Caco-2 (cell line): ENCODE data around the gene CAPN13. TPM values are rescaled to one million over a fixed set of nuclear protein-coding genes. Genes with fewer than 3 reads are reported as not detected.

Experiments used
- BruUV-seq: library from RNA; stranded (reverse); fragments of 400-500 nt; replicated peaks from 2 replicates; lab custom pipeline; 2021; lab: Mats Ljungman, UMichigan
- CTCF ChIA-PET: fragments of 300-600 bp; sonication (Branson Sonifier 250); formaldehyde crosslinking; loops from one replicate; lab custom pipeline; 2022; ENCODE audit warnings: antibody characterized with exemption; lab: Charles Lee
- POLR2A ChIA-PET: fragments of 300-600 bp; sonication (Branson Sonifier 250); formaldehyde crosslinking; loops from one replicate; lab custom pipeline; 2022; ENCODE audit warnings: antibody characterized with exemption; lab: Charles Lee
- DNase-seq, 2 experiments: peaks; one replicate each; pipeline versions ENCODE4 v3.0.0 to v3.0.0-alpha.2; 2020 to 2022
- H3K27me3 ChIP-seq: replicated peaks from 2 replicates; pipeline ENCODE4 v1.6.0; 2011; ENCODE audit warnings: low read length; ENCODE audit not compliant: control insufficient read depth, insufficient read depth
- H3K36me3 ChIP-seq: 2 replicates; pipeline ENCODE4 v1.5.1; 2011; ENCODE audit warnings: low read length; ENCODE audit not compliant: control insufficient read depth, insufficient read depth
- H3K4me1 ChIP-seq: fragments of 250-450 bp; sonication (Bioruptor Pico); 2 replicates; pipeline ENCODE4 v1.5.1; 2020; ENCODE audit warnings: mild to moderate bottlenecking
- H3K4me3 ChIP-seq: 2 replicates; pipeline ENCODE4 v1.5.1; 2011; ENCODE audit warnings: low read depth, mild to moderate bottlenecking, control low read depth, low read length
- H3K9me3 ChIP-seq: fragments of 250-450 bp; sonication (Bioruptor Pico); 2 replicates; pipeline ENCODE4 v1.5.1; 2020; ENCODE audit warnings: mild to moderate bottlenecking, moderate library complexity
- H3K27ac Mint-ChIP-seq: one replicate; pipeline ENCODE4 v1.8.0; 2022; ENCODE audit warnings: mixed read lengths; ENCODE audit not compliant: unreplicated experiment
- H3K27me3 Mint-ChIP-seq: one replicate; pipeline ENCODE4 v1.8.0; 2022; ENCODE audit warnings: mixed read lengths; ENCODE audit not compliant: insufficient read depth, unreplicated experiment
- H3K36me3 Mint-ChIP-seq: one replicate; pipeline ENCODE4 v1.8.0; 2022; ENCODE audit warnings: mild to moderate bottlenecking, mixed read lengths; ENCODE audit not compliant: insufficient read depth, unreplicated experiment
- H3K4me1 Mint-ChIP-seq: one replicate; pipeline ENCODE4 v1.8.0; 2022; ENCODE audit warnings: low read depth, mixed read lengths; ENCODE audit not compliant: unreplicated experiment
- H3K4me3 Mint-ChIP-seq: one replicate; pipeline ENCODE4 v1.8.0; 2022; ENCODE audit warnings: mild to moderate bottlenecking, moderate library complexity, mixed read lengths; ENCODE audit not compliant: unreplicated experiment
- H3K9me3 Mint-ChIP-seq: one replicate; pipeline ENCODE4 v1.8.0; 2022; ENCODE audit warnings: mixed read lengths; ENCODE audit not compliant: unreplicated experiment
- intact Hi-C: fragments of 100-400 bp; cut with micrococcal nuclease; formaldehyde crosslinking; loops from one replicate; pipeline ENCODE4 v1.10.0; 2022; ENCODE audit not compliant: unreplicated experiment
- total RNA-seq: library from RNA; stranded (reverse); gene quantifications from 2 replicates; pipeline ENCODE4 v1.2.3, GENCODE V29; 2022
- TF ChIP-seq, protein P1 (sequence below), 2 experiments: fragments of 200-600 bp in 1 of 2; IDR thresholded peaks; 1 replicate in 1 of 2; 2 replicates in 1 of 2; pipeline versions ENCODE4 v1.5.1 to v1.8.0; 2011 to 2022; ENCODE audit warnings: antibody characterized with exemption in 1 of 2, control low read depth in 1 of 2, inconsistent platforms in 1 of 2, low read depth in 1 of 2, low read length in 1 of 2, mild to moderate bottlenecking in 1 of 2, moderate library complexity in 1 of 2; ENCODE audit not compliant: insufficient read depth in 1 of 2, severe bottlenecking in 1 of 2, unreplicated experiment in 1 of 2

The CAPN13 gene
- total RNA-seq, 1 experiment from 2014 or later, result 2.1 TPM

DNA sequence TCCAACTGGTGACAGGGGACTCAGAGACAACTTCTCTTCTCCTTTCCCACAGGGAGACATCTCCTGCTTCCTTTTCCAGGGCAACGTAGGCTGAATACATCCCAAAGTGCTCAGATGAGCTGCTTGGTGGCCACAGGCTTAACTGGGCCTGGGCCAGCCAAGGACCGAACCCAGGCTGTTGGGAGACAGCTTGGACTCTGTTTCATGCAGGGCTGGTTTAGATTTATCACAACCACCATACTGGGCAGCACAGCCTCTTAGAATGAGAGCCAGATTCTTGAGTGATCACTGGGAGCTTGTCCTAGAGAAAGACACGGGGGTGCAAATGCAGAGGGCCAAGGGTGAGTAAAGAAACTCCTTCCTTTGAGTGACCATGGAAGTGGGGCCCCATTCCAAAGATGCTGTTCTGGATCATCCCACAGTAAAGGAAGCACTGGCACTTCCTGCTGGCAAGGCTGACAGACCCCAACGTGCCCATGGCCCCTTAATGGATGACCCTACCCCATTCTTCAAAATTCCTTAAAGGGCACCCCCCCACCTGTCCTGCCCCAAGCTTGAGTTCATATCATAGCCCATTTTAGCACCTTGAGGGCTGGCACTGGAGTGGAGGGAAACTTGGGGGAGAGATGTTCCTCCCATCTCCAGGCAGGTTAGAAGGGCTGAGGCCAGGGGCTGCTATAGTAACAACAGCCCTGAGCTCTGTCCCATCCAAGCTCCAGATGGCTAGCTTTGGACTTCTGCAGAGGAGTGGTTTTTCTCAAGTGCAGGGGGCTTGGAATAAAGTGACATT lies 84.1 kb downstream of the CAPN13 start:
- Histone ChIP-seq H3K4me1 (no peaks in the 10 kb centered on the region), H3K27me3 (no peaks in the 10 kb centered on the region; the same call in 1 of the 2 replicates), H3K9me3 (no peaks in the 10 kb centered on the region), H3K36me3 (no peaks in the 10 kb centered on the region), H3K4me3 (no peak overlapping the region)
- POLR2A ChIA-PET, result no interaction called here
- no peak overlapping the region for H3K4me3 Mint-ChIP-seq
- H3K27me3 Mint-ChIP-seq, result peaks cover 18% of the 10 kb centered on the region
- no TSS peak for BruUV-seq
- H3K4me1 Mint-ChIP-seq, result no peaks in the 10 kb centered on the region
- H3K9me3 Mint-ChIP-seq, result no peaks in the 10 kb centered on the region
- H3K27ac Mint-ChIP-seq, result no peak overlapping the region
- CTCF ChIA-PET, result interaction anchor here (0.6 to 0.8 kb wide), 2 partner anchors 12 to 278 kb away, joined by 3 read pairs; no protein-coding TSS in a partner anchor
- DNase-seq, result no peak
- intact Hi-C loops, result no loop called here
- H3K36me3 Mint-ChIP-seq, result no peaks in the 10 kb centered on the region
- TF ChIP-seq, protein P1, sequence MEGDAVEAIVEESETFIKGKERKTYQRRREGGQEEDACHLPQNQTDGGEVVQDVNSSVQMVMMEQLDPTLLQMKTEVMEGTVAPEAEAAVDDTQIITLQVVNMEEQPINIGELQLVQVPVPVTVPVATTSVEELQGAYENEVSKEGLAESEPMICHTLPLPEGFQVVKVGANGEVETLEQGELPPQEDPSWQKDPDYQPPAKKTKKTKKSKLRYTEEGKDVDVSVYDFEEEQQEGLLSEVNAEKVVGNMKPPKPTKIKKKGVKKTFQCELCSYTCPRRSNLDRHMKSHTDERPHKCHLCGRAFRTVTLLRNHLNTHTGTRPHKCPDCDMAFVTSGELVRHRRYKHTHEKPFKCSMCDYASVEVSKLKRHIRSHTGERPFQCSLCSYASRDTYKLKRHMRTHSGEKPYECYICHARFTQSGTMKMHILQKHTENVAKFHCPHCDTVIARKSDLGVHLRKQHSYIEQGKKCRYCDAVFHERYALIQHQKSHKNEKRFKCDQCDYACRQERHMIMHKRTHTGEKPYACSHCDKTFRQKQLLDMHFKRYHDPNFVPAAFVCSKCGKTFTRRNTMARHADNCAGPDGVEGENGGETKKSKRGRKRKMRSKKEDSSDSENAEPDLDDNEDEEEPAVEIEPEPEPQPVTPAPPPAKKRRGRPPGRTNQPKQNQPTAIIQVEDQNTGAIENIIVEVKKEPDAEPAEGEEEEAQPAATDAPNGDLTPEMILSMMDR (IDR thresholded peaks at IDR 0.05; ENCODE audit: insufficient read depth in 1 of 2, low read depth in 1 of 2, low read length in 1 of 2, severe bottlenecking in 1 of 2, unreplicated experiment in 1 of 2), result no peak

DNA sequence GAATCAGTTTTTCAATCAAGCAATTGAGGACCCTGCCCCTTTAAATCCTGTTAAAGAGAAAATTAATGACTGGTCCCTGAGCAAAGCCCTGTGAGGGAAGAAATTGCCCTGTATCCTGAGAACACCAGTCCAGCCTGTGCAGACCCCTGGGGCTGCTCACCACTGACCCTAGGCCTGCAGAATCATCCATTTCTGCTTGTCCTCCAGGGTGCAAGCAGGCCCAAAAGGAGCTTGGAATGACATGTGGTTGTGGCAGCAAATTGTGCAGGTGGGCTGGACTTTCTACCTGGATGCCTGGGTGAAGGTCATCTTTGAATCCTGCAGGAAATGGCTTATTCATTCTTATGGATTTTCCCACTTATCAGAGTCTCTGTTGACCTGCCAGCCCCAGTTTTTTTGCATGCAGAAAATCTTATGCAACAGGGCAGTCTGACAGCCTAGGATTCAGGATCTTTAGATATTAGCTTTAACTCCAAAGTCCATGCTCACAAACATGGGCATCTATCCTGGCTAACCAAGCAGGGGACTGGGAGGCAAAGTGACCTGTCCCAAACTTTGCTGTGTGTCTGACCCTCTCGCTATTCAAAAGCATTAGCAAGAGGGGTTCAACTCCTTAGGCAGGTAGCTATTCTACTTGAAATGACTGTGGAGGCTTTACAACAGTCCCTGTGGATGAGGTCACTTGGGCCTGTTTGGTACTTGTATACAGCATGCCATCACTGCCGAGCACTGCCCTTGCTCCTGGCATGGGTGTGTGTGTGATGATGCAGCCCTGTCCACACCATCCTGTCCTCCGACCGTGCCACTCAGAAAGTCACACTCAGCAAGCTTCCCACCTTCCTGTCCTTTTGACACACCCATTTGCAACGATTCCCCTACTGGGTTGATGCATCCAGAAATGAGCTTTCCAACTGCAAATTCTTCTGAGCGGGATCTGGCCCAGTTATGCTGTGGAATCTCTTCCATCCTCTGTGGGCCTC lies 85.3 kb downstream of the CAPN13 start:
- ChIA-PET POLR2A (no interaction called here), CTCF (interaction anchor here (0.6 to 1.6 kb wide), 2 partner anchors 10 to 279 kb away, joined by 3 to 10 read pairs; no protein-coding TSS in a partner anchor)
- Mint-ChIP-seq H3K4me3 (no peak overlapping the region), H3K27me3 (peaks cover 15% of the 10 kb centered on the region), H3K36me3 (no peaks in the 10 kb centered on the region), H3K27ac (no peak overlapping the region), H3K4me1 (no peaks in the 10 kb centered on the region), H3K9me3 (no peaks in the 10 kb centered on the region)
- Histone ChIP-seq H3K9me3 (no peaks in the 10 kb centered on the region), H3K4me3 (no peak overlapping the region), H3K4me1 (no peaks in the 10 kb centered on the region), H3K27me3 (no peaks in the 10 kb centered on the region; the same call in 1 of the 2 replicates), H3K36me3 (no peaks in the 10 kb centered on the region)
- no peak for DNase-seq
- TF ChIP-seq, protein P1 (IDR thresholded peaks at IDR 0.05; ENCODE audit: insufficient read depth in 1 of 2, low read depth in 1 of 2, low read length in 1 of 2, severe bottlenecking in 1 of 2, unreplicated experiment in 1 of 2), result no peak
- BruUV-seq, result no TSS peak
- intact Hi-C loops, result no loop called here

DNA sequence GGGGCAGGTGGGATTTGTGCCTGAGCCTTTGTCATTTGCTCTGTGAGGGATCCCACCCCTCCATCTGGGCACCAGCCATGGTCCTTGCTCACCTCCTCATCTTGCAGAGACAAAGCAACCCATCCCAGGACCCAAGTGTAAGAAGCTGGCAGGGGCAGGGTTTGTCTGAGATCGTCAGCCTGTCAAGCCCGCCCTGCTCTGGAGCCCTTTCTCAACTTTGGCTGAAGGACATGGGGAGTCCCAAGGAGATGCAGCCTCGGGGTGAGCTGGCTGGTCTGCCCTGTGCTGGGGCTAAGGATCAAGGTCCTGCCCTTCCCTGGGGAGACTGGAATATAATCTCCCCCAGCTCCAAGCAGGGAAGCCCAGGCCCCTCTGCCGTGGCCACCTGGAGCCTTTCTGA lies 86.0 kb downstream of the CAPN13 start:
- Mint-ChIP-seq H3K36me3 (no peaks in the 10 kb centered on the region), H3K4me3 (no peak overlapping the region), H3K27ac (no peak overlapping the region), H3K27me3 (peaks cover 15% of the 10 kb centered on the region), H3K4me1 (no peaks in the 10 kb centered on the region), H3K9me3 (no peaks in the 10 kb centered on the region)
- H3K4me1 ChIP-seq, result no peaks in the 10 kb centered on the region
- ChIA-PET POLR2A (no interaction called here), CTCF (interaction anchor here (1.6 kb wide), 1 partner anchor 10 kb away, joined by 10 read pairs; no protein-coding TSS in a partner anchor)
- no peak overlapping the region for H3K4me3 ChIP-seq
- no peaks in the 10 kb centered on the region for H3K36me3 ChIP-seq
- intact Hi-C loops, result no loop called here
- no peaks in the 10 kb centered on the region; the same call in 1 of the 2 replicates for H3K27me3 ChIP-seq
- TF ChIP-seq, protein P1 (IDR thresholded peaks at IDR 0.05; ENCODE audit: insufficient read depth in 1 of 2, low read depth in 1 of 2, low read length in 1 of 2, severe bottlenecking in 1 of 2, unreplicated experiment in 1 of 2), result no peak
- BruUV-seq, result no TSS peak
- DNase-seq, result no peak
- H3K9me3 ChIP-seq, result no peaks in the 10 kb centered on the region
